GM21786 (cell line): ENCODE data around the gene SCGB1D2.
"Not testable (repeated sequence)": the region's sequence is repeated elsewhere in the genome, so short reads cannot be mapped to it uniquely, and the experiment has no call there.

Experiments used
- ATAC-seq: cut with Tn5 transposase; IDR thresholded peaks from one replicate; pipeline ENCODE4 v1.9.1; 2021; ENCODE audit not compliant: unreplicated experiment

The SCGB1D2 gene, protein sequence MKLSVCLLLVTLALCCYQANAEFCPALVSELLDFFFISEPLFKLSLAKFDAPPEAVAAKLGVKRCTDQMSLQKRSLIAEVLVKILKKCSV

GRCh38 chr11:62242021-62242420, at the start of gene SCGB1D2:
TSS of gene SCGB1D2 (plus strand) at chr11:62242239. CDS start at chr11:62242308, 69 bp downstream.
- no peak for ATAC-seq

DNA sequence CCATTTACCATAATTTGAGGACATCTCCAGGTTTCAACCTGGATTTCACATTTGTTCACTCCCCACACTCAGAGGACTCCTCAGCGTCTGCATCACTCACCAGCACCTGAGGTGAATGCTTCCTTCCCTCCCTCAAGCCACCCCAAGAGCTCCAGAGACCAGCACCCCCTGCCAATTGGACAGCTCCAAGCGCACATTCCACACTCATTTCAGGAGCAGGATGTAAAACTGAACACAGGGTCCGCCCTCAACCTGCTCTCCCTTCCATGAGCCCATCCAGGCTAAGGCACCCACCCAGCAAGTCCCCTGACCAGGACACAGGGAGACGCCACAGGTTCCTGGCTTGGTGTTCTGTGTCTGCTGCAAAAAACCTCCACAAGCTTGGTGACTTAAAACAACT, 48.1 kb upstream of the SCGB1D2 start:
- no peak for ATAC-seq

GRCh38 chr11:62195010-62195409, 47.0 kb upstream of the SCGB1D2 start:
- not testable (repeated sequence) for ATAC-seq

- ATAC-seq = no peak
Observed at GRCh38 chr11:62195945-62196344, 46.1 kb upstream of the SCGB1D2 start.

DNA sequence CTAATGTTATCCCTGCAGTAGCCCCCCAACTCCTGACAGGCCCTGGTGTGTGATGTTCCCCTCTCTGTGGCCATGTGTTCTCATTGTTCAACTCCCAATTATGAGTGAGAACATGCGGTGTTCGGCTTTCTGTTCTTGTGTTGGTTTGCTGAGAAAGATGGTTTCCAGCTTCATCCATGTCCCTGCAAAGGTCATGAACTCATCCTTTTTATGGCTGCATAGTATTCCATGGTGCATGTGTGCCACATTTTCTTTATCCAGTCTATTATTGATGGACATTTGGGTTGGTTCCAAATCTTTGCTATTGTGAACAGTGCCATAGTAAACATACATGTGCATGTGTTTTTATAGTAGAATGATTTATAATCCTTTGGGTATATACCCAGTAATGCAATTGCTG, 44.6 kb upstream of the SCGB1D2 start:
- ATAC-seq = not testable (repeated sequence)

GRCh38 chr11:62201376-62201775, 40.7 kb upstream of the SCGB1D2 start:
- ATAC-seq = no peak

GRCh38 chr11:62202910-62203309, 39.1 kb upstream of the SCGB1D2 start:
- no peak for ATAC-seq

GRCh38 chr11:62204430-62204829, 37.6 kb upstream of the SCGB1D2 start:
- ATAC-seq = no peak

GRCh38 chr11:62205441-62205840, 36.6 kb upstream of the SCGB1D2 start:
- no peak for ATAC-seq

DNA sequence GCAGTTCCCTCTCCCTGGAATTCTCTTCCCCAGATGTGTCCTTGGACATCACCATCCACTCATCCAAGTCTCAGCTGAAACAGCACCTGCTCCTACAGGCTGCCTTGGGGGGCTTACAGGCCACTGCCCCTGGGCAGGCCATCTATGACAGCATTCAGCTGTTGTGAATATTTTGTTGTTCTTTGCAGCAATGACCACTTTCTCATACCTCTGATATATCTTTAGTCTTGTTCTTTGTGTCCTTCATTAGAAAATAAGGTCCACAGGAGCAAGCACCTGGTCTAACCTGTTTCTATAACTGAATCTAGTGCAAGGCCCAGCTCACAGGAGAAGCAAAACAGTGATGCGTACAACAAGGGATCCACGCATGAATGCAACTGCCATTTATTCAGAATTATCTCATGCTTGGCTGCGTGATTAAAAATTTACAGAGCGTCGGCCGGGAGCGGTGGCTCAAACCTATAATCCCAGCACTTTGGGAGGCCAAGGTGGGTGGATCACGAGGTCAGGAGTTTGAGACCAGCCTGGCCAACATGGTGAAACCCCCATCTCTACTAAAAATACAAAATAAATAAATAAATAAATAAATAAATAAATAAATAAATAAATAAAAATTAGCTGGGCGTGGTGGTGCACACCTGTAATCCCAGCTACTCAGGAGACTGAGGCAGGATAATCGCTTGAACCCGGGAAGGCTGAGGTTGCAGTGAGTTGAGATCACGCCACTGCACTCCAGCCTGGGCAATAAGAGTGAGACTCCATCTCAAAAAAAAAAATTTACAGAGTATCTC, 35.6 kb upstream of the SCGB1D2 start:
- not testable (repeated sequence) for ATAC-seq

- ATAC-seq = no peak
Observed at GRCh38 chr11:62208785-62209144, 33.3 kb upstream of the SCGB1D2 start.

DNA sequence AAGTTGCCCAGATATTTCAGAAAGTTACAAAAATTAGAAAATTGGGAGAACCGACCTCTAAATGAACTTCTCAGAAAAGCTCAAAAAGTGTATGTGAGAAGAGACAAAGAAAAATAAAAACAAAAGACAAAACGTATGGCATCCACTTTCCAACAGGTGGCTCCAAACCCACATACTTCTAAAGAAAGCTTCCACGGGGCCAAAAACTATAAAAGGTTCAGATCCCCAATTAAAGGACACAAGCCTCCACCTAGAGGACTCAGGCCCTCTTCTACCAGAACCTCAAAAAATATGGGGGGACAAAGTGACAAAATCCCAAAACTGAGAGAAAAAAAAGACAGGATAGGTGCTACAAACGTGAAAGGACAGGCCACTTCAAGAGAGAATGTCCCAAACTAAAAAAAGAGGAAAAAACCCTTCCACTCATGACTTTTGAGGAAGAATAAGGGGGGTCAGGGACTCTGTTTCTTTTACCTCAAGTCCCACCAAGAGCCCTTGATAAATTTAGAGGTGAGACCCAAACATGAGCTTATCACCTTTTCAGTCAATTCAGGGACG, 24.8 kb upstream of the SCGB1D2 start:
- no peak for ATAC-seq

DNA sequence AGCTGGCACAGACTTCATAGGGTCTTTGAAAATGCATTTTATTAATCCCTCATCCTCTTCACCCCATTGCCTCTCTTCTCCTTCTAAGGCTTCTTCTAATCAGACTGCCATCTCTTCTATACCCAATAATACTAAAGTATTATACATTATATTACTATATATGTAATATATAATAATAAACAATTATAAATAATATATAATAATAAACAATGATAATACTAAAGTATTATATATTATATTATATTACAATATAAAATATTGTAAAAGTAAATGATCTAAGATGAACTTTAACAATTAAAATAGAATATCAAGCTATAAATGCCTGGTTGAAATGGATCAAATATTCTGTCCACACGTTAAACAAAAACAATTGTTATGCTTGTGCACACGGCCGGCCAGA, 20.5 kb upstream of the SCGB1D2 start:
- no peak for ATAC-seq

DNA sequence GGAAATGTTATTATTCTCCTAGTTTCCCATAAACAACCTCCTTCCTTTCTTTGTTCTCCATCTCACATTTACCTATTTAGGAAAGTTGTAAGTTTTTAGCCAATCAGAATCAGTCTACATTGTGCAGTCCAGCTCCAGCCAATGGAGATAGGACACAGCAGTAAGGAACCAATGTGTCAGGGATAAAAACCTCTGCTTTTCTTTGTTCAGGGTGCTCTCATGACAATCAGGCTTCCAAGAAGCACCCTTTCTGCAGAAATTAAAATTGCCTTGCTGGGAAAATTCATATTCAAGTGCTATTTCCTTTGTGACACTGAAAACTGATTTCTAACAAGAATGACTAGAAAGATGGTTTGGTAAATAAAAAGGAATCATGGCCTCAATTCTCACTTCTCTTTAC, 18.9 kb upstream of the SCGB1D2 start:
- no peak for ATAC-seq

DNA sequence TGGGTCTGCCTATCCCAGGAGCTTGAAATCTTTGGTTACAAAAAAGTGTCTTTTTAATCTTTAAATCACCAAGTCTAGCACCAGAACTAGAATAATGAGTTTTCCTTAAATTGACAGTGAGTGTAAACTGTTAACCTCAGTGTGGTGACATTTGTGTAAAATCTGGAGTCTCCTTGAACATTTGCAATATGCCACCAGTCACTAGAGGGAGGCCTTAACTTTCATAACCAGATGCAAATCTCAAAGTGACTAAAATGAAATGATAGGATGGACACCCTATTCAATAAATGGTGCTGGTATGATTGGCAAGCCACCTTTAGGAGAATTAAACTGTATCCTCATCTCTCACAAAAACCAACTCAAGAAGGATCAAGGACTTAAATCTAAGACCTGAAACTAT, 8.3 kb upstream of the SCGB1D2 start:
- ATAC-seq = no peak

GRCh38 chr11:62236187-62236586, 5.9 kb upstream of the SCGB1D2 start:
- ATAC-seq = no peak

GRCh38 chr11:62237499-62237898, 4.5 kb upstream of the SCGB1D2 start:
- ATAC-seq = no peak

- ATAC-seq = no peak
Observed at GRCh38 chr11:62238151-62238550, 3.9 kb upstream of the SCGB1D2 start.

DNA sequence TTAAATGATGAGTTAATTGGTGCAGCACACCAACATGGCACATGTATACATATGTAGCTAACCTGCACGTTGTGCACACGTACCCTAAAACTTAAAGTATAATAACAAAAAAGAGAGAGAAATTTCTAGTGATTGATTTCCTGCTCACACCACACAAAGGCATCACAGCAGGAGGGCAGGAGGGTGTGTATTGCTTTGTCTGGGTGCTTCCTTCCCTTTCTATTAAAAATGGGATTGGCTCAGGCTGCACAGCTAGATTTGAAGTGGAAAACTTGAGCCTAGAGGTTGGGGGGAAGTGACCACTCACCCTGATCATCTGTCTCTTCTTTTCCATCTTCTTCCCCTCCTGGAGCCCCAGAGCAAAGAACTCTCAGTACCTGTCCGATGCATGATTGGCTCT, 944 bp upstream of the SCGB1D2 start:
- no peak for ATAC-seq

- ATAC-seq = no peak
Observed at GRCh38 chr11:62245271-62245753, 3.3 kb downstream of the SCGB1D2 start.

GRCh38 chr11:62251698-62252097, 9.7 kb downstream of the SCGB1D2 start:
- ATAC-seq = no peak

- ATAC-seq = no peak
Observed at GRCh38 chr11:62253999-62254542, 12.0 kb downstream of the SCGB1D2 start.
